Measurements from ENCODE around the gene KIDINS220. TPM values are rescaled to one million over a fixed set of nuclear protein-coding genes. Genes with fewer than 3 reads are reported as not detected.

Gene KIDINS220
- total and polyA plus RNA-seq, 4 donors = 132 to 280 (median 167) TPM

DNA sequence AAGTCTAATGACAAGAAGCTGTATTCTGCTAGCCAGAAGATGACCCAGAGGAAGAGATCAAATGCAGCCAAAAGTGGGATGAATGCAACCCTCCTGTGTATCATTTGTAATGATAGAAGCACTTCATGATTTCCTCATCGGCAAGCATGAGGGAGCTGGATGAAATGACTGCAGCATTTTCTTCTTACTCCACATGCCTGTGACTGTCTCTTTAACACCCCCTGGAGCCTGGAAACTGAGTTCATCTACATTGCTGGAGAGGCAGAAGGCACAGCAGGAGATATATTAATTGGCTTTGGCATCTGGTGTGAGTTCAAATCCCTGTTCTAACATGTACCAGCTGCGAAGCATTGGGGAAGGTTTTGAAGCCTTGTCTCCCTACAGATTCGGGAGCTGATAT, 117.9 kb downstream of the KIDINS220 start:
- DNase-seq (ENCODE audit: low read depth in 4 of 6, low spot score in 6 of 6) = peak in 5 of 6 donors; percentile 3 to 87 (median 17)
- WGBS (ENCODE audit: insufficient coverage) = 50% methylated on average over 1 of the region's 3 CpGs
- Histone ChIP-seq H3K4me1 (ENCODE audit: control insufficient read depth, insufficient read depth, low read length) (no peaks in the 10 kb centered on the region), H3K4me3 (ENCODE audit: low read depth, low read length) (no peak overlapping the region), H3K27ac (ENCODE audit: low read depth, low read length) (no peak overlapping the region), H3K36me3 (ENCODE audit: control insufficient read depth, insufficient read depth, low read length) (no peaks in the 10 kb centered on the region), H3K27me3 (ENCODE audit: control insufficient read depth, insufficient read depth, low read length) (no peaks in the 10 kb centered on the region), H3K9me3 (ENCODE audit: control insufficient read depth, insufficient read depth, low read length) (no peaks in the 10 kb centered on the region)

GRCh38 chr2:8714971-8715370, 122.4 kb downstream of the KIDINS220 start:
- H3K27me3 ChIP-seq (ENCODE audit: control insufficient read depth, insufficient read depth, low read length) = no peaks in the 10 kb centered on the region
- no peaks in the 10 kb centered on the region for H3K36me3 ChIP-seq (ENCODE audit: control insufficient read depth, insufficient read depth, low read length)
- WGBS (ENCODE audit: insufficient coverage) = 100% methylated on average over 2 of the region's 5 CpGs
- no peaks in the 10 kb centered on the region for H3K9me3 ChIP-seq (ENCODE audit: control insufficient read depth, insufficient read depth, low read length)
- H3K27ac ChIP-seq (ENCODE audit: low read depth, low read length) = no peak overlapping the region
- H3K4me1 ChIP-seq (ENCODE audit: control insufficient read depth, insufficient read depth, low read length) = no peaks in the 10 kb centered on the region
- H3K4me3 ChIP-seq (ENCODE audit: low read depth, low read length) = no peak overlapping the region
- no peak for DNase-seq (ENCODE audit: low read depth in 4 of 6, low spot score in 6 of 6)

- Histone ChIP-seq H3K4me1 (ENCODE audit: control insufficient read depth, insufficient read depth, low read length) (no peaks in the 10 kb centered on the region), H3K27ac (ENCODE audit: low read depth, low read length) (no peak overlapping the region), H3K36me3 (ENCODE audit: control insufficient read depth, insufficient read depth, low read length) (no peaks in the 10 kb centered on the region), H3K27me3 (ENCODE audit: control insufficient read depth, insufficient read depth, low read length) (no peaks in the 10 kb centered on the region), H3K9me3 (ENCODE audit: control insufficient read depth, insufficient read depth, low read length) (no peaks in the 10 kb centered on the region), H3K4me3 (ENCODE audit: low read depth, low read length) (no peak overlapping the region)
- WGBS (ENCODE audit: insufficient coverage) = 94% methylated on average over 7 of the region's 7 CpGs
- DNase-seq (ENCODE audit: low read depth in 4 of 6, low spot score in 6 of 6) = no peak
Observed at GRCh38 chr2:8714283-8714682, 123.1 kb downstream of the KIDINS220 start.

DNA sequence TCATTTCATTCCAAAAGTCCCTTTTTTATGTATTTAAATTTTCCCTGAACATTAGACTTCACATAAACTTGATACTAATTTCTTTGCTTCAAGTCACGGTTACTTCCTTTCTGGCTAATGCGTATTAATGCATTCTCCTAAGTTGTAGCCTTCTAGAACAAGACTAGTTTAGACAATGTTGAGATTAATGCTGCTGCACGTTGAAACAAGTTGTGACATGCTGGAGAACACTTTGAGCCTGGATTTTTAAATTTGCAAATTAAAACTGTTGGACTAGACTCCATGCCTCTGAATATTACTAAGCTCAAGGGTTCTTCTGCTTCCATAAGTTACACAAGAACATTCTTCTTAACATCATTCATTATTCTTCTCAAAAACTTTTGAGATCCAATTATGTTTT, 126.5 kb downstream of the KIDINS220 start:
- no peak overlapping the region for H3K4me3 ChIP-seq (ENCODE audit: low read depth, low read length)
- H3K27me3 ChIP-seq (ENCODE audit: control insufficient read depth, insufficient read depth, low read length) = no peaks in the 10 kb centered on the region
- no peak overlapping the region for H3K27ac ChIP-seq (ENCODE audit: low read depth, low read length)
- no peaks in the 10 kb centered on the region for H3K4me1 ChIP-seq (ENCODE audit: control insufficient read depth, insufficient read depth, low read length)
- DNase-seq (ENCODE audit: low read depth in 4 of 6, low spot score in 6 of 6) = no peak
- no peaks in the 10 kb centered on the region for H3K9me3 ChIP-seq (ENCODE audit: control insufficient read depth, insufficient read depth, low read length)
- no peaks in the 10 kb centered on the region for H3K36me3 ChIP-seq (ENCODE audit: control insufficient read depth, insufficient read depth, low read length)
- no CpG with 5 or more reads among the region's 3 CpGs for WGBS (ENCODE audit: insufficient coverage)

DNA sequence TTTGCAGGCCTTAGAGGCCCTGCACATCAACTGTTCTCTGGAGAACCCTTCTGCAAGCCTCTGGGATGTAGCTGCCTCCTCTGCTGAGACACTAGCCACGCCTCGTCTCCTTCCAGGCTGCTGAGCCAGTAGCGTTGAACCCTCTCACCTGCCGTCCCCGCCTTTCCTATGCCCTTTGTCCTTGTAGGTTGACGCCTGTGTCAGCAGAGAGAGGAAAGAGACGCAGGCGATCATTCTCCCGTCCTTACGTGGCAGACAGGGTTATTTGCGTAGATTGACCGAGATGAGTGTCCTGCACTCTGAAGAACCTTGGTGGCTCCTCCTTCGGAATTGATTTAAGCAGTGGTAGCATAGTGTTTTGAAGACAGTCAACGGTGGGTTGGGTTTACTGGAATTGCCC, 127.8 kb downstream of the KIDINS220 start:
- Histone ChIP-seq H3K4me3 (ENCODE audit: low read depth, low read length) (no peak overlapping the region), H3K9me3 (ENCODE audit: control insufficient read depth, insufficient read depth, low read length) (no peaks in the 10 kb centered on the region), H3K27ac (ENCODE audit: low read depth, low read length) (no peak overlapping the region), H3K36me3 (ENCODE audit: control insufficient read depth, insufficient read depth, low read length) (no peaks in the 10 kb centered on the region), H3K4me1 (ENCODE audit: control insufficient read depth, insufficient read depth, low read length) (no peaks in the 10 kb centered on the region), H3K27me3 (ENCODE audit: control insufficient read depth, insufficient read depth, low read length) (no peaks in the 10 kb centered on the region)
- DNase-seq (ENCODE audit: low read depth in 4 of 6, low spot score in 6 of 6) = no peak
- WGBS (ENCODE audit: insufficient coverage) = 93% methylated on average over 14 of the region's 14 CpGs

DNA sequence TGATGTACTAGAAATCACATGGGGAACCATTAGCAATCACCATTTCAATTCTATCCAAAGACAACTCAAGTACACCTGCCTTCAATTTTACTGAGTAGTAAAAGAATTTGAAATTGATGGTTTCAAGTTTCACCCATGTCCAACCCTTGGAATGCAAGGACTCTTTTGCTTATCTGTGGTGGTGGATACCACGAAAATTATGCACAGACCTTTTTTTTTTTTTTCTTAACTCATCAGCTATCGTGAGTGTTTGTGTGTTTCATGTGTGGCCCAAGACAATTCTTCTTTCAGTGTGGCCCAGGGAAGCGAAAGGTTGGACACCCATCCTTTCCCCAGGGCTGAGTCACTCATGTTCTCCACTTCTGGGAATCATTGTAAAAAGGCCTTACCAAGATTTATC, 132.5 kb downstream of the KIDINS220 start:
- no peaks in the 10 kb centered on the region for H3K9me3 ChIP-seq (ENCODE audit: control insufficient read depth, insufficient read depth, low read length)
- H3K4me1 ChIP-seq (ENCODE audit: control insufficient read depth, insufficient read depth, low read length) = no peaks in the 10 kb centered on the region
- no CpG with 5 or more reads among the region's 3 CpGs for WGBS (ENCODE audit: insufficient coverage)
- H3K27me3 ChIP-seq (ENCODE audit: control insufficient read depth, insufficient read depth, low read length) = no peaks in the 10 kb centered on the region
- no peak for DNase-seq (ENCODE audit: low read depth in 4 of 6, low spot score in 6 of 6)
- H3K4me3 ChIP-seq (ENCODE audit: low read depth, low read length) = no peak overlapping the region
- no peaks in the 10 kb centered on the region for H3K36me3 ChIP-seq (ENCODE audit: control insufficient read depth, insufficient read depth, low read length)
- no peak overlapping the region for H3K27ac ChIP-seq (ENCODE audit: low read depth, low read length)

GRCh38 chr2:8701681-8702379, 135.6 kb downstream of the KIDINS220 start:
- Histone ChIP-seq H3K4me3 (ENCODE audit: low read depth, low read length) (no peak overlapping the region), H3K27me3 (ENCODE audit: control insufficient read depth, insufficient read depth, low read length) (no peaks in the 10 kb centered on the region), H3K9me3 (ENCODE audit: control insufficient read depth, insufficient read depth, low read length) (no peaks in the 10 kb centered on the region), H3K36me3 (ENCODE audit: control insufficient read depth, insufficient read depth, low read length) (no peaks in the 10 kb centered on the region), H3K27ac (ENCODE audit: low read depth, low read length) (no peak overlapping the region), H3K4me1 (ENCODE audit: control insufficient read depth, insufficient read depth, low read length) (no peaks in the 10 kb centered on the region)
- DNase-seq (ENCODE audit: low read depth in 4 of 6, low spot score in 6 of 6) = peak in 1 of 6 donors; percentile 66
- 76% methylated on average over 7 of the region's 16 CpGs for WGBS (ENCODE audit: insufficient coverage)

DNA sequence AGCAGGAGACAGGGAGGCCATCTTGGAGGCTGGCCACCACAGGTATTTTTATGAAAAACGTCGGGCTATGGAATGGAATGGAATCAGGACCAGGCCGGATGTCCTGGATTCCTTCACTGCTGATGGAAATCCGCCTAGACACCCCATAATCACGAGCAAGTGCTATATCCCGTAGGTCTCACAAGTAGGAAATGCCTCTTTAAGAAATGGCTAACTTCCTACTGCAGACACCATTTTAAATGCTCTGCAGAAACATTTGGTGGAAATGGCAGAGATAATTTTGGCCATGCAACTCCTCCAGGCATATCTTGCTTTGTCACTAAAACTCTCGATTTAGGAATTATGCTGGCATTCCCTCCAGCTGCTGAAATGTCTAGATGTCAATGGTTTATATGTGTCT, 137.6 kb downstream of the KIDINS220 start:
- H3K27me3 ChIP-seq (ENCODE audit: control insufficient read depth, insufficient read depth, low read length) = no peaks in the 10 kb centered on the region
- no peaks in the 10 kb centered on the region for H3K4me1 ChIP-seq (ENCODE audit: control insufficient read depth, insufficient read depth, low read length)
- 91% methylated on average over 6 of the region's 7 CpGs for WGBS (ENCODE audit: insufficient coverage)
- H3K4me3 ChIP-seq (ENCODE audit: low read depth, low read length) = no peak overlapping the region
- no peak overlapping the region for H3K27ac ChIP-seq (ENCODE audit: low read depth, low read length)
- no peaks in the 10 kb centered on the region for H3K9me3 ChIP-seq (ENCODE audit: control insufficient read depth, insufficient read depth, low read length)
- H3K36me3 ChIP-seq (ENCODE audit: control insufficient read depth, insufficient read depth, low read length) = no peaks in the 10 kb centered on the region
- DNase-seq (ENCODE audit: low read depth in 4 of 6, low spot score in 6 of 6) = no peak

GRCh38 chr2:8697190-8697589, 140.2 kb downstream of the KIDINS220 start:
- H3K36me3 ChIP-seq (ENCODE audit: control insufficient read depth, insufficient read depth, low read length) = no peaks in the 10 kb centered on the region
- no peak for DNase-seq (ENCODE audit: low read depth in 4 of 6, low spot score in 6 of 6)
- H3K27ac ChIP-seq (ENCODE audit: low read depth, low read length) = no peak overlapping the region
- H3K4me1 ChIP-seq (ENCODE audit: control insufficient read depth, insufficient read depth, low read length) = peaks cover 12% of the 10 kb centered on the region
- 80% methylated on average over 5 of the region's 5 CpGs for WGBS (ENCODE audit: insufficient coverage)
- H3K9me3 ChIP-seq (ENCODE audit: control insufficient read depth, insufficient read depth, low read length) = no peaks in the 10 kb centered on the region
- H3K27me3 ChIP-seq (ENCODE audit: control insufficient read depth, insufficient read depth, low read length) = peaks cover 6% of the 10 kb centered on the region
- H3K4me3 ChIP-seq (ENCODE audit: low read depth, low read length) = no peak overlapping the region

GRCh38 chr2:8694737-8695136, 142.7 kb downstream of the KIDINS220 start:
- H3K27me3 ChIP-seq (ENCODE audit: control insufficient read depth, insufficient read depth, low read length) = peaks cover 6% of the 10 kb centered on the region
- no peaks in the 10 kb centered on the region for H3K36me3 ChIP-seq (ENCODE audit: control insufficient read depth, insufficient read depth, low read length)
- 95% methylated on average over 4 of the region's 8 CpGs for WGBS (ENCODE audit: insufficient coverage)
- no peaks in the 10 kb centered on the region for H3K9me3 ChIP-seq (ENCODE audit: control insufficient read depth, insufficient read depth, low read length)
- no peak overlapping the region for H3K4me3 ChIP-seq (ENCODE audit: low read depth, low read length)
- no peak overlapping the region for H3K27ac ChIP-seq (ENCODE audit: low read depth, low read length)
- H3K4me1 ChIP-seq (ENCODE audit: control insufficient read depth, insufficient read depth, low read length) = peaks cover 12% of the 10 kb centered on the region
- peak in 1 of 6 donors; percentile 6 for DNase-seq (ENCODE audit: low read depth in 4 of 6, low spot score in 6 of 6)
